H1 (cell line): Measurements from ENCODE around the gene SORL1-AS1.

ENCODE experiments used
- CHD1 ChIP-seq: IDR thresholded peaks from 2 replicates; pipeline ENCODE4 v1.6.1; 2012; ENCODE audit warnings: low read depth, low read length, improper control_type of control experiment
- KDM5A ChIP-seq: fragments of 200-600 bp; IDR thresholded peaks from 2 replicates; pipeline ENCODE4 v1.7.1; 2012; ENCODE audit warnings: mild to moderate bottlenecking, low read length, inconsistent platforms, mixed read lengths
- SP2 ChIP-seq: IDR thresholded peaks from 2 replicates; pipeline ENCODE4 v1.6.1; 2012; ENCODE audit warnings: mild to moderate bottlenecking, low read length, inconsistent platforms

SORL1-AS1 gene

GRCh38 chr11:121439759-121440158 lies 13.0 kb downstream of the SORL1-AS1 start (continued):
- TF ChIP-seq SP2: no peak
- no peak for TF ChIP-seq KDM5A
- TF ChIP-seq CHD1: no peak
